Effector CD8-positive, alpha-beta T cell (primary cell): ENCODE measurements around the gene EIF4E.
"Not testable (repeated sequence)": the region's sequence is repeated elsewhere in the genome, so short reads cannot be mapped to it uniquely, and the experiment has no call there.

Source experiments
- DNase-seq: peaks from one replicate; lab custom pipeline; 2025; lab: John Stamatoyannopoulos, UW

EIF4E gene

GRCh38 chr4:98879515-98879914, 49.4 kb downstream of the EIF4E start:
- DNase-seq: no peak

DNA sequence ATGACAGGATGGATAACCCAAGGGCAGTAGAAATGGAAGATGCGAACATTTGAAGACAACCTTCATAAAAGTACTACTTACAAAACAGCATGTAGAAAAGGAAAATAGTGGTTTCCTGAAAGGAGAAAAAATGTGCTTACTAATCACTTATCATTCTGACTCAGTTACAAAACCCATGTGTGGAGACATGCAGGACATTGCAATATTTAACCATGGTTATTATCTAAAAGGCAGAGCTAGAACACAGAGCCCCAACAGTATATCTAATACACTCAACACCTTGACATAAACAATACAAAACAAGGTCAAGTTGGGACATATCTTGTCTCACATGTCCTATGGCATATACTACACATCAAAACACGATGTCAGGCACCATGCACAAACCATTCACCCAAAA, 55.9 kb downstream of the EIF4E start:
- DNase-seq: no peak

DNA sequence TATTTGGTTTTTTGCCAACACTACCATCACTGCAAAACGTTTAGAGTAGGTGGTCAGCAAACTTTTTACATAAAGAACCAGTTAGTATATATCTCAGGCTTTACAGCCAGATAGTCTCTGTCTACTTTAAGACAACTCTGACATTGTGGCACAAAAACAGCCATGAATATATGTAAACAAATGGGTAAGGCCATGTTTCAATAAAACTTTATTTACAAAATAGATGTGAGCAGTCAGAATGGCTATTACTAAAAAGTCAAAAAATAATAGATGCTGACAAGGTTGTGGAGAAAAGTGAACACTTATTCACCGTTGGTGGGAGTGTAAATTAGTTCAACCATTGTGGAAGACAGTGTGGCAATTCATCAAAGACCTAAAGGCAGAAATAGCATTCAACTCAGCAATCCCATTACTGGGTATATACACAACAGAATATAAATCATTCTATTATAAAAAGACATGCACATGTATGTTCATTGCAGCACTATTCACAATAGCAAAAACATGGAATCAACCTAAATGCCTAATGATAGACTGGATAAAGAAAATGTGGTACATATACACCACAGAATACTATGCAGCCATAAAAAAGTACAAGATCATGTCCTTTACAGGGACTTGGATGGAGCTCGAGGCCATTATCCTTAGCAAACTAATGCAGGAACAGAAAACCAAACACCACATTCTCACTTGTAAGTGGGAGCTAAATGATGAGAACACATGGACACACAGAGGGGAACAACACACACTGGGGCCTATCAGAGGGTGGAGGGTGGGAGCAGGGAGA, 56.6 kb downstream of the EIF4E start:
- DNase-seq: not testable (repeated sequence)

GRCh38 chr4:98867648-98868047, 61.3 kb downstream of the EIF4E start:
- DNase-seq: no peak

- no peak for DNase-seq
Measured at GRCh38 chr4:98865059-98865458, 63.9 kb downstream of the EIF4E start.

- DNase-seq: no peak
Measured at GRCh38 chr4:98864560-98864959, 64.4 kb downstream of the EIF4E start.

DNA sequence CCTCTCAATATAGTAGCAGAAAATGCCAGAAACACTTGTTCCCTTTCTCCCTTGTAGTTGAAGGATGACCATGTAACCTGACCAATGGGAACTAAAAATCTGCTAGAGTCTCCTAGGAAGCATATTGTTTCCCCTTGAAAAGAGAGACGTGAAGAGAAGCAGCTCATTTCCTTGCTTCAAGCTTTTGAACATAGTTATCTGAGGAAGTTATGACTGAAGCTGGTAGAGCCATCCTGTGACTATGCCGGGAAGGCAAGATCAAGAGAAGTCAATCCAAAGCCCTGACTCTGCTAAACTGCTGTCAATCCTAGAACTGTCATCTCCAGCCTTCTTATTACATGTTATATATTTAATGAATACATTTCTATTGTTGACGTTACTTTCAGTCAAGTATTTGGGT, 66.6 kb downstream of the EIF4E start:
- no peak for DNase-seq

- no peak for DNase-seq
Measured at GRCh38 chr4:98861100-98861884, 67.6 kb downstream of the EIF4E start.

- no peak for DNase-seq
Measured at GRCh38 chr4:98851806-98852205, 77.1 kb downstream of the EIF4E start.

GRCh38 chr4:98850937-98851336, 78.0 kb downstream of the EIF4E start:
- DNase-seq: no peak

GRCh38 chr4:98848448-98848847, 80.5 kb downstream of the EIF4E start:
- no peak for DNase-seq

GRCh38 chr4:98845960-98846359, 83.0 kb downstream of the EIF4E start:
- DNase-seq: no peak

GRCh38 chr4:98842917-98843316, 86.0 kb downstream of the EIF4E start:
- DNase-seq: not testable (repeated sequence)

DNA sequence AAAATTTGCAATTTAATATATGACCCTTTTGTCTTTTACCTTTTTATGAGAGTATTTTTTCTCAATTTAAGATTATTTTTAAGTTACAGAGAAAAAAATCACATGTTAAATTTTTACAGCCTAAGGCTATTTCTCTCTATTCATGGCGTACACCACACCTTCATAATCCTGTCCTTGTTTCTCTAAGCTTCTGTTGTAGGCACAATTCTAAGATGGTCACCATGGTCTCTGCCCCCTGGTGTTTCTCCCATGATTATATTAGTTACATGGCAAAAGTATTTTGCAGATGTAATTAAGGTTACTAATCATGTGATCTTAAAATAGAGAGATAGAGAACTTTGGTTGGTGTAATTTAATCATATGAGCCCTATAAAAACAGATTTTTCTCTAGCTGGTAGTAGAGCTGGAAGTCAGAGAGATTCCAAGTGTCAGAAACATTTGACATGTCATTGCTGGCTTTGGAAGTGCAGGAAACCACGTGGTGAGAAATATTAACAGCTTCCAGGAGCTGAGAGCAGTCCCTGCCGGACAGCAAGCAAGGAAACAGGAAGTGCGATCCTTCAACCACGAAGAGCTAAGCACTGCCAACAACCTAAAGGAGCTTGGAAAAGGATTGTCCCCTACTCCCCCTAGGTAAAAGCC, 89.8 kb downstream of the EIF4E start:
- DNase-seq: no peak

- DNase-seq: no peak
Measured at GRCh38 chr4:98838531-98838930, 90.4 kb downstream of the EIF4E start.

- DNase-seq: no peak
Measured at GRCh38 chr4:98833384-98833783, 95.5 kb downstream of the EIF4E start.

GRCh38 chr4:98831036-98831435, 97.9 kb downstream of the EIF4E start:
- DNase-seq: not testable (repeated sequence)
